ENCODE measurements around the gene TMTC1. TPM values are rescaled to one million over a fixed set of nuclear protein-coding genes. Genes with fewer than 3 reads are reported as not detected.

The TMTC1 gene
- total and polyA plus RNA-seq, 2 experiments from 2014 or later, result 4.8 to 24.3 TPM

DNA sequence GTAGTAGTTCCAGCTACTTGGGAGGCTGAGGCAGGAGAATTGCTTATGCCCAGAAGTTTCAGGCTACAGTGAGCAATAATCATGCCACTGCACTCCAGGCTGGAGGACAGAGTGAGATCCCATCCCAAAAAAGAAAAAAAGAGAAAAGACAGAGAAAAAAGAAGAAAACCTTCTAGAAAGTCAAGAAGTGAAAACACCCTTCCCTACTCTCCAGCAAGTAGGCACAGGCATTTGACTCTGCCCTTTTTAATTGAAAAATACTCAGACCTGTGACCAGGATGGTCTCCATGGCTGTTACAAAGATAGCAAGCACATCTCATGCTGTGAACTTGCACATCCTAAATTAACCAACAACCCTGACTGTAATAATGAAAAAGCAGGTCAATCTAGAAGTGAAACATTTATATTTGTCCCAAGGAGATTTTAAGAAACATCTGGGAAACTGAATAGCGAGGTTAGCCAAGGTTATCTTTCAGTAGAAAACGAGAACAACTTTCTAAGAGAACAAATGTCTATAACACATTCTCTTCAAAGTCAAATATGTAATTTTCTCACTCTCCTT lies 2.0 kb downstream of the TMTC1 start:
- Mint-ChIP-seq H3K27me3 (ENCODE audit: insufficient read depth, low read depth, poor library complexity) (peaks cover 13% of the 10 kb centered on the region), H3K27ac (no peak overlapping the region), H3K9me3 (peaks cover 23% of the 10 kb centered on the region), H3K36me3 (ENCODE audit: low read depth) (peaks cover 37% of the 10 kb centered on the region), H3K4me3 (peak overlapping the region; percentile 90), H3K4me1 (peaks cover 27% of the 10 kb centered on the region)
- Histone ChIP-seq H3F3A (replicated peaks; ENCODE audit: low read depth) (no peaks in the 10 kb centered on the region), H3K4me2 (peak overlapping the region; percentile 97), H3K79me2 (replicated peaks; ENCODE audit: insufficient read depth) (peaks cover 56% of the 10 kb centered on the region), H3K36me3 (ENCODE audit: insufficient read depth) (peaks cover 8% of the 10 kb centered on the region; the same call in 1 of the 2 replicates), H3K4me3 (peak overlapping the region; percentile 81), H3K4me1 (ENCODE audit: insufficient read depth) (peaks cover 16% of the 10 kb centered on the region), H3K27me3 (ENCODE audit: insufficient read depth) (peaks cover 31% of the 10 kb centered on the region), H3K9me2 (ENCODE audit: insufficient read depth) (no peaks in the 10 kb centered on the region), H3K27ac (ENCODE audit: low read depth) (no peak overlapping the region), H4K20me1 (replicated peaks; ENCODE audit: insufficient read depth) (no peaks in the 10 kb centered on the region; the same call in 1 of the 2 replicates), H2AFZ (no peak overlapping the region)
- no peak for DNase-seq (ENCODE audit: low spot score)
- TF ChIP-seq, protein P1, sequence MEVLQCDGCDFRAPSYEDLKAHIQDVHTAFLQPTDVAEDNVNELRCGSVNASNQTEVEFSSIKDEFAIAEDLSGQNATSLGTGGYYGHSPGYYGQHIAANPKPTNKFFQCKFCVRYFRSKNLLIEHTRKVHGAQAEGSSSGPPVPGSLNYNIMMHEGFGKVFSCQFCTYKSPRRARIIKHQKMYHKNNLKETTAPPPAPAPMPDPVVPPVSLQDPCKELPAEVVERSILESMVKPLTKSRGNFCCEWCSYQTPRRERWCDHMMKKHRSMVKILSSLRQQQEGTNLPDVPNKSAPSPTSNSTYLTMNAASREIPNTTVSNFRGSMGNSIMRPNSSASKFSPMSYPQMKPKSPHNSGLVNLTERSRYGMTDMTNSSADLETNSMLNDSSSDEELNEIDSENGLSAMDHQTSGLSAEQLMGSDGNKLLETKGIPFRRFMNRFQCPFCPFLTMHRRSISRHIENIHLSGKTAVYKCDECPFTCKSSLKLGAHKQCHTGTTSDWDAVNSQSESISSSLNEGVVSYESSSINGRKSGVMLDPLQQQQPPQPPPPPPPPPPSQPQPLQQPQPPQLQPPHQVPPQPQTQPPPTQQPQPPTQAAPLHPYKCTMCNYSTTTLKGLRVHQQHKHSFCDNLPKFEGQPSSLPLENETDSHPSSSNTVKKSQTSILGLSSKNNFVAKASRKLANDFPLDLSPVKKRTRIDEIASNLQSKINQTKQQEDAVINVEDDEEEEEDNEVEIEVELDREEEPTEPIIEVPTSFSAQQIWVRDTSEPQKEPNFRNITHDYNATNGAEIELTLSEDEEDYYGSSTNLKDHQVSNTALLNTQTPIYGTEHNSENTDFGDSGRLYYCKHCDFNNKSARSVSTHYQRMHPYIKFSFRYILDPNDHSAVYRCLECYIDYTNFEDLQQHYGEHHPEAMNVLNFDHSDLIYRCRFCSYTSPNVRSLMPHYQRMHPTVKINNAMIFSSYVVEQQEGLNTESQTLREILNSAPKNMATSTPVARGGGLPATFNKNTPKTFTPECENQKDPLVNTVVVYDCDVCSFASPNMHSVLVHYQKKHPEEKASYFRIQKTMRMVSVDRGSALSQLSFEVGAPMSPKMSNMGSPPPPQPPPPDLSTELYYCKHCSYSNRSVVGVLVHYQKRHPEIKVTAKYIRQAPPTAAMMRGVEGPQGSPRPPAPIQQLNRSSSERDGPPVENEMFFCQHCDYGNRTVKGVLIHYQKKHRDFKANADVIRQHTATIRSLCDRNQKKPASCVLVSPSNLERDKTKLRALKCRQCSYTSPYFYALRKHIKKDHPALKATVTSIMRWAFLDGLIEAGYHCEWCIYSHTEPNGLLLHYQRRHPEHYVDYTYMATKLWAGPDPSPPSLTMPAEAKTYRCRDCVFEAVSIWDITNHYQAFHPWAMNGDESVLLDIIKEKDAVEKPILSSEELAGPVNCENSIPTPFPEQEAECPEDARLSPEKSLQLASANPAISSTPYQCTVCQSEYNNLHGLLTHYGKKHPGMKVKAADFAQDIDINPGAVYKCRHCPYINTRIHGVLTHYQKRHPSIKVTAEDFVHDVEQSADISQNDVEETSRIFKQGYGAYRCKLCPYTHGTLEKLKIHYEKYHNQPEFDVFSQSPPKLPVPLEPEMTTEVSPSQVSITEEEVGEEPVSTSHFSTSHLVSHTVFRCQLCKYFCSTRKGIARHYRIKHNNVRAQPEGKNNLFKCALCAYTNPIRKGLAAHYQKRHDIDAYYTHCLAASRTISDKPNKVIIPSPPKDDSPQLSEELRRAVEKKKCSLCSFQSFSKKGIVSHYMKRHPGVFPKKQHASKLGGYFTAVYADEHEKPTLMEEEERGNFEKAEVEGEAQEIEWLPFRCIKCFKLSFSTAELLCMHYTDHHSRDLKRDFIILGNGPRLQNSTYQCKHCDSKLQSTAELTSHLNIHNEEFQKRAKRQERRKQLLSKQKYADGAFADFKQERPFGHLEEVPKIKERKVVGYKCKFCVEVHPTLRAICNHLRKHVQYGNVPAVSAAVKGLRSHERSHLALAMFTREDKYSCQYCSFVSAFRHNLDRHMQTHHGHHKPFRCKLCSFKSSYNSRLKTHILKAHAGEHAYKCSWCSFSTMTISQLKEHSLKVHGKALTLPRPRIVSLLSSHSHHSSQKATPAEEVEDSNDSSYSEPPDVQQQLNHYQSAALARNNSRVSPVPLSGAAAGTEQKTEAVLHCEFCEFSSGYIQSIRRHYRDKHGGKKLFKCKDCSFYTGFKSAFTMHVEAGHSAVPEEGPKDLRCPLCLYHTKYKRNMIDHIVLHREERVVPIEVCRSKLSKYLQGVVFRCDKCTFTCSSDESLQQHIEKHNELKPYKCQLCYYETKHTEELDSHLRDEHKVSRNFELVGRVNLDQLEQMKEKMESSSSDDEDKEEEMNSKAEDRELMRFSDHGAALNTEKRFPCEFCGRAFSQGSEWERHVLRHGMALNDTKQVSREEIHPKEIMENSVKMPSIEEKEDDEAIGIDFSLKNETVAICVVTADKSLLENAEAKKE (CRISPR knock-in tag; IDR thresholded peaks at IDR 0.05), result no peak
- TF ChIP-seq ZNF114 (CRISPR knock-in tag; IDR thresholded peaks at IDR 0.05) (no peak), STAT1 (IDR thresholded peaks at IDR 0.05; ENCODE audit: unreplicated experiment) (no peak), POLR2AphosphoS5 (IDR thresholded peaks at IDR 0.05; ENCODE audit: low read depth) (no peak), ZNF331 (CRISPR knock-in tag; IDR thresholded peaks at IDR 0.05; ENCODE audit: low read depth) (no peak), JUNB (IDR thresholded peaks at IDR 0.05; ENCODE audit: unreplicated experiment) (no peak), NANOG (IDR thresholded peaks at IDR 0.05; ENCODE audit: borderline replicate concordance) (no peak), EZH2phosphoT487 (IDR thresholded peaks at IDR 0.05; ENCODE audit: unreplicated experiment) (no peak), EZH2 (IDR thresholded peaks at IDR 0.05; ENCODE audit: low read depth, unreplicated experiment) (no peak), CREB1 (CRISPR knock-in tag; IDR thresholded peaks at IDR 0.05; ENCODE audit: low read depth) (no peak)
- TF ChIP-seq, protein P2, sequence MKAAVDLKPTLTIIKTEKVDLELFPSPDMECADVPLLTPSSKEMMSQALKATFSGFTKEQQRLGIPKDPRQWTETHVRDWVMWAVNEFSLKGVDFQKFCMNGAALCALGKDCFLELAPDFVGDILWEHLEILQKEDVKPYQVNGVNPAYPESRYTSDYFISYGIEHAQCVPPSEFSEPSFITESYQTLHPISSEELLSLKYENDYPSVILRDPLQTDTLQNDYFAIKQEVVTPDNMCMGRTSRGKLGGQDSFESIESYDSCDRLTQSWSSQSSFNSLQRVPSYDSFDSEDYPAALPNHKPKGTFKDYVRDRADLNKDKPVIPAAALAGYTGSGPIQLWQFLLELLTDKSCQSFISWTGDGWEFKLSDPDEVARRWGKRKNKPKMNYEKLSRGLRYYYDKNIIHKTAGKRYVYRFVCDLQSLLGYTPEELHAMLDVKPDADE (IDR thresholded peaks at IDR 0.05), result no peak
- TF ChIP-seq, protein P3, sequence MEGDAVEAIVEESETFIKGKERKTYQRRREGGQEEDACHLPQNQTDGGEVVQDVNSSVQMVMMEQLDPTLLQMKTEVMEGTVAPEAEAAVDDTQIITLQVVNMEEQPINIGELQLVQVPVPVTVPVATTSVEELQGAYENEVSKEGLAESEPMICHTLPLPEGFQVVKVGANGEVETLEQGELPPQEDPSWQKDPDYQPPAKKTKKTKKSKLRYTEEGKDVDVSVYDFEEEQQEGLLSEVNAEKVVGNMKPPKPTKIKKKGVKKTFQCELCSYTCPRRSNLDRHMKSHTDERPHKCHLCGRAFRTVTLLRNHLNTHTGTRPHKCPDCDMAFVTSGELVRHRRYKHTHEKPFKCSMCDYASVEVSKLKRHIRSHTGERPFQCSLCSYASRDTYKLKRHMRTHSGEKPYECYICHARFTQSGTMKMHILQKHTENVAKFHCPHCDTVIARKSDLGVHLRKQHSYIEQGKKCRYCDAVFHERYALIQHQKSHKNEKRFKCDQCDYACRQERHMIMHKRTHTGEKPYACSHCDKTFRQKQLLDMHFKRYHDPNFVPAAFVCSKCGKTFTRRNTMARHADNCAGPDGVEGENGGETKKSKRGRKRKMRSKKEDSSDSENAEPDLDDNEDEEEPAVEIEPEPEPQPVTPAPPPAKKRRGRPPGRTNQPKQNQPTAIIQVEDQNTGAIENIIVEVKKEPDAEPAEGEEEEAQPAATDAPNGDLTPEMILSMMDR (conservative IDR thresholded peaks at IDR 0.05; ENCODE audit: low read depth in 2 of 2), result no peak
- TF ChIP-seq, protein P4, sequence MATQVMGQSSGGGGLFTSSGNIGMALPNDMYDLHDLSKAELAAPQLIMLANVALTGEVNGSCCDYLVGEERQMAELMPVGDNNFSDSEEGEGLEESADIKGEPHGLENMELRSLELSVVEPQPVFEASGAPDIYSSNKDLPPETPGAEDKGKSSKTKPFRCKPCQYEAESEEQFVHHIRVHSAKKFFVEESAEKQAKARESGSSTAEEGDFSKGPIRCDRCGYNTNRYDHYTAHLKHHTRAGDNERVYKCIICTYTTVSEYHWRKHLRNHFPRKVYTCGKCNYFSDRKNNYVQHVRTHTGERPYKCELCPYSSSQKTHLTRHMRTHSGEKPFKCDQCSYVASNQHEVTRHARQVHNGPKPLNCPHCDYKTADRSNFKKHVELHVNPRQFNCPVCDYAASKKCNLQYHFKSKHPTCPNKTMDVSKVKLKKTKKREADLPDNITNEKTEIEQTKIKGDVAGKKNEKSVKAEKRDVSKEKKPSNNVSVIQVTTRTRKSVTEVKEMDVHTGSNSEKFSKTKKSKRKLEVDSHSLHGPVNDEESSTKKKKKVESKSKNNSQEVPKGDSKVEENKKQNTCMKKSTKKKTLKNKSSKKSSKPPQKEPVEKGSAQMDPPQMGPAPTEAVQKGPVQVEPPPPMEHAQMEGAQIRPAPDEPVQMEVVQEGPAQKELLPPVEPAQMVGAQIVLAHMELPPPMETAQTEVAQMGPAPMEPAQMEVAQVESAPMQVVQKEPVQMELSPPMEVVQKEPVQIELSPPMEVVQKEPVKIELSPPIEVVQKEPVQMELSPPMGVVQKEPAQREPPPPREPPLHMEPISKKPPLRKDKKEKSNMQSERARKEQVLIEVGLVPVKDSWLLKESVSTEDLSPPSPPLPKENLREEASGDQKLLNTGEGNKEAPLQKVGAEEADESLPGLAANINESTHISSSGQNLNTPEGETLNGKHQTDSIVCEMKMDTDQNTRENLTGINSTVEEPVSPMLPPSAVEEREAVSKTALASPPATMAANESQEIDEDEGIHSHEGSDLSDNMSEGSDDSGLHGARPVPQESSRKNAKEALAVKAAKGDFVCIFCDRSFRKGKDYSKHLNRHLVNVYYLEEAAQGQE (IDR thresholded peaks at IDR 0.05; ENCODE audit: unreplicated experiment), result no peak
- ATAC-seq, result no peak
